ENCODE data around the gene IDH3A. TPM values are rescaled to one million over a fixed set of nuclear protein-coding genes. Genes with fewer than 3 reads are reported as not detected.
A peak's percentile ranks its signal among the peaks of the same experiment; 100 is the strongest.

The IDH3A gene
- total RNA-seq, 1 experiment from 2014 or later = 112 TPM

- ChIA-PET CTCF (no interaction called here), POLR2A (ENCODE audit: low non-redundant PET) (no interaction called here)
- Histone ChIP-seq H3K4me1 (ENCODE audit: insufficient read depth, low read length, poor library complexity, severe bottlenecking) (no peaks in the 10 kb centered on the region), H3K27me3 (replicated peaks; ENCODE audit: insufficient read depth, low read depth, low read length, poor library complexity) (no peaks in the 10 kb centered on the region), H3K4me3 (ENCODE audit: low read depth, low read length, poor library complexity, severe bottlenecking) (no peak overlapping the region), H3K9me3 (ENCODE audit: low read depth, low read length, poor library complexity, severe bottlenecking) (no peaks in the 10 kb centered on the region), H3K27ac (ENCODE audit: low read depth, low read length, poor library complexity, severe bottlenecking) (no peak overlapping the region), H3K36me3 (ENCODE audit: insufficient read depth, low read length, poor library complexity, severe bottlenecking) (no peaks in the 10 kb centered on the region)
- no TSS peak for BruUV-seq (replicated peaks)
- no peak for TF ChIP-seq CTCF (conservative IDR thresholded peaks at IDR 0.05; ENCODE audit: low read depth, low read length)
- TF ChIP-seq EZH2 (IDR thresholded peaks at IDR 0.05; ENCODE audit: borderline replicate concordance, low read depth, low read length, poor library complexity, severe bottlenecking) = no peak
- DNase-seq (ENCODE audit: low spot score) = peak; percentile 81
- intact Hi-C loops (cut with micrococcal nuclease; ENCODE audit: unreplicated experiment) = no loop called here
Observed at GRCh38 chr15:78212546-78213424, 63.6 kb downstream of the IDH3A start.

- H3K27me3 ChIP-seq (replicated peaks; ENCODE audit: insufficient read depth, low read depth, low read length, poor library complexity) = no peaks in the 10 kb centered on the region
- intact Hi-C loops (cut with micrococcal nuclease; ENCODE audit: unreplicated experiment) = no loop called here
- H3K4me1 ChIP-seq (ENCODE audit: insufficient read depth, low read length, poor library complexity, severe bottlenecking) = no peaks in the 10 kb centered on the region
- no peak for DNase-seq (ENCODE audit: low spot score)
- H3K9me3 ChIP-seq (ENCODE audit: low read depth, low read length, poor library complexity, severe bottlenecking) = no peaks in the 10 kb centered on the region
- ChIA-PET POLR2A (ENCODE audit: low non-redundant PET) (no interaction called here), CTCF (no interaction called here)
- no TSS peak for BruUV-seq (replicated peaks)
- H3K27ac ChIP-seq (ENCODE audit: low read depth, low read length, poor library complexity, severe bottlenecking) = no peak overlapping the region
- no peak overlapping the region for H3K4me3 ChIP-seq (ENCODE audit: low read depth, low read length, poor library complexity, severe bottlenecking)
- no peaks in the 10 kb centered on the region for H3K36me3 ChIP-seq (ENCODE audit: insufficient read depth, low read length, poor library complexity, severe bottlenecking)
- no peak for TF ChIP-seq CTCF (conservative IDR thresholded peaks at IDR 0.05; ENCODE audit: low read depth, low read length)
- TF ChIP-seq EZH2 (IDR thresholded peaks at IDR 0.05; ENCODE audit: borderline replicate concordance, low read depth, low read length, poor library complexity, severe bottlenecking) = no peak
Observed at GRCh38 chr15:78213425-78213750, 64.2 kb downstream of the IDH3A start.

GRCh38 chr15:78213956-78214355 is 64.8 kb downstream of the IDH3A start:
- CTCF ChIA-PET = no interaction called here
- no peaks in the 10 kb centered on the region for H3K4me1 ChIP-seq (ENCODE audit: insufficient read depth, low read length, poor library complexity, severe bottlenecking)
- intact Hi-C loops (cut with micrococcal nuclease; ENCODE audit: unreplicated experiment) = no loop called here
- no peak for DNase-seq (ENCODE audit: low spot score)
- TF ChIP-seq CTCF (conservative IDR thresholded peaks at IDR 0.05; ENCODE audit: low read depth, low read length) = no peak
- H3K27ac ChIP-seq (ENCODE audit: low read depth, low read length, poor library complexity, severe bottlenecking) = no peak overlapping the region
- no peaks in the 10 kb centered on the region for H3K36me3 ChIP-seq (ENCODE audit: insufficient read depth, low read length, poor library complexity, severe bottlenecking)
- no peak overlapping the region for H3K4me3 ChIP-seq (ENCODE audit: low read depth, low read length, poor library complexity, severe bottlenecking)
- POLR2A ChIA-PET (ENCODE audit: low non-redundant PET) = no interaction called here
- H3K9me3 ChIP-seq (ENCODE audit: low read depth, low read length, poor library complexity, severe bottlenecking) = no peaks in the 10 kb centered on the region
- BruUV-seq (replicated peaks) = no TSS peak
- H3K27me3 ChIP-seq (replicated peaks; ENCODE audit: insufficient read depth, low read depth, low read length, poor library complexity) = no peaks in the 10 kb centered on the region

All from A673 (cell line).